HG02763 (cell line): Measurements from ENCODE around the gene CTNND2.

ENCODE experiments used
- ATAC-seq: cut with Tn5 transposase; IDR thresholded peaks from one replicate; pipeline ENCODE4 v1.9.1; 2021; ENCODE audit warnings: mild to moderate bottlenecking, moderate library complexity; ENCODE audit not compliant: unreplicated experiment

The CTNND2 gene

DNA sequence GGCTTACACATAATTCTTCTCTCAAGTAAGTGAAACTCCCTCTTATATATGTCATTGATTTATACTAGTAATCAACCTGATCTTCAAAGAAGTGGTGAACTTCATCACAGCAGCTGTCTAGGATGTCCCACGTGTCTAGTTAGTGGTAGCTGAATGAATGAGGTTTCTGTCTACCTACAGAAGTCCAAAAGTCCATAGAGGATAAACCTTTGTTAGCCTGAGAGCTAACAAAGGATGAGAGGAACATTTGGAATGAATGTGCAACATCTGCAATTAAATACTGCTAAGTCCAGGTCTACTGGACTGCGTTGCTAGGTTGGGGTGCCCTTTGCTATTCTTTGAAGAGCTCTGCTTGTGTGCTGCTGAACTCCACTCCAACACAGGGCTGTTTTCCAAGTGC, 929.4 kb downstream of the CTNND2 start:
- ATAC-seq, result no peak

DNA sequence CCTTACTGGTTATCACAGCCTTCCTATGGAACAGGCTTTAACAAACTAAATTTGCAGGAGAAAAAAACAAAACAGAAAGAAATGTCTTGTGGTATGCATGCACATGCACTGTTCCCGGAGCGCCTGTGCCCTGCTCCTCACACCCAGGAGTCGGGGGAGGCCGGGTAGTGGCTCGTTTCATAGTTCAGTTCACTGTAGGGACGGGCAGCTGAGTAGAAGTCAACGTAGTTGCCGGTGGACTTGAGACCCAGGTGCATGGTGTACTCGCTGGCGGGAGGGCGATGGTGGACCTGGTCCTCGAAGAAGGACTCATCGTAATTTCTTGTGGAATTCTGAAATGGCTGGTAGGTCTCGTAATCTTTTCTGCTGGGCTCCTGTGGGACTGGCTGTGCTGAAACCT, 930.9 kb downstream of the CTNND2 start:
- no peak for ATAC-seq

DNA sequence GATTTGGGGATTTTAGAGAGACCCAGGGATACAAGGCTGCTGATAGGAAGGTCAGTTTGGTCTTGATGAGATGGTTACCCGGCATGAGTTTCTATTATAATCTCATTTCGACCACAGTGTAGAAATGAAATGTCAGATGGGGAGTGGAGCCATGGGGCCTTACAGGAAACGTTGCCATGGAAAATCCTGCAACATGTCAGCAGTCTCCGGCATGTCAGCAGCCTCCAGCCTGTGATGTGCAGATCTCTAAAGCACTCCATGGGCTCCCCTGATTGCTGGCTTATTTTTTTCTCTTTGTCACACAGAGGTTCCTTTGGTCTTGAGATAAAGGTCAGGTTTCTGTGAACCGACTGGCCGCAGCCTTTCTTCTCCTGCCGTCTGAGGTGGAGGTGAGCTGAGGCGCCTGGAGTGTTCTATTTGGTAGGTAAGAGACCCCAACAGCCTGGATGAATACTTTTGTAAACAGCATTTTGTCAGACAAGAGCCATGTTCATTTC, 934.5 kb downstream of the CTNND2 start:
- ATAC-seq, result no peak

DNA sequence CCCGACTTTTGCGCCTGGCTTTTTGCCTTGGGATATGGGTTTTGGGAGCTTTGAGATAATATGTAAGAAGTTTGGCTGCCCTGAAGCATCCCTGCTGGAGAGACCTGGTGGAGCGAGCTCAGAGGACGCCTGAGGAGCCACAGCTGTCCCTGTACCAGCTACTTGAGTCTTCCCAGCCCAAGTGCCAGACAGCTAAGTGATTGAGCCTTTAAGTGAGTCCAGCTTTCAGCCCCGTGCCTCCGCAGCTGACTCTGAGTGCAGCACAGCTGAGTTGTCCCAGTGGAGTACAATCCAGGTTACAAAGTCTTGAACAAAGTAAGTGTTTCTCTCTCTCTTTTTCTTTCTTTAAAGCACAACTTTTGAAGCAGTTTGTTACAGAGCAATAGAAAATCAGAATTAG, 939.4 kb downstream of the CTNND2 start:
- ATAC-seq, result no peak

DNA sequence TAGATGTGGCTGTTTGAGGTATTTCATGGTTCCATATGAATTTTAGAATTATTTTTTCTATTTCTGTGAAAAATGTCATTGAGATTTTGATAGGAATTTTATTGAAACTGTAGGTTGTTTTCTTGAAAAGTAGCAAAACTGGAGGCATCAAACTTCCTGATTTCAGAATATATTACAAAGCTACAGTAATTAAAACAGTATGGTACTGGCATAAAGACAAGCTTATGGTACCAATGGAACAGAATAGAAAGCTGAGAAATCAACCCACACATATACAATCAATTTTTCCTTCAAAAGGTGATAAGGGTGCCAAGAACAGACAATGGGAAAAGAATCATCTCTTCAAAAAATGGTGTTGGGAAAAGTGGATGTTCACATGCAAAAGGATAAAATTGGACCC, 945.5 kb downstream of the CTNND2 start:
- ATAC-seq, result no peak

DNA sequence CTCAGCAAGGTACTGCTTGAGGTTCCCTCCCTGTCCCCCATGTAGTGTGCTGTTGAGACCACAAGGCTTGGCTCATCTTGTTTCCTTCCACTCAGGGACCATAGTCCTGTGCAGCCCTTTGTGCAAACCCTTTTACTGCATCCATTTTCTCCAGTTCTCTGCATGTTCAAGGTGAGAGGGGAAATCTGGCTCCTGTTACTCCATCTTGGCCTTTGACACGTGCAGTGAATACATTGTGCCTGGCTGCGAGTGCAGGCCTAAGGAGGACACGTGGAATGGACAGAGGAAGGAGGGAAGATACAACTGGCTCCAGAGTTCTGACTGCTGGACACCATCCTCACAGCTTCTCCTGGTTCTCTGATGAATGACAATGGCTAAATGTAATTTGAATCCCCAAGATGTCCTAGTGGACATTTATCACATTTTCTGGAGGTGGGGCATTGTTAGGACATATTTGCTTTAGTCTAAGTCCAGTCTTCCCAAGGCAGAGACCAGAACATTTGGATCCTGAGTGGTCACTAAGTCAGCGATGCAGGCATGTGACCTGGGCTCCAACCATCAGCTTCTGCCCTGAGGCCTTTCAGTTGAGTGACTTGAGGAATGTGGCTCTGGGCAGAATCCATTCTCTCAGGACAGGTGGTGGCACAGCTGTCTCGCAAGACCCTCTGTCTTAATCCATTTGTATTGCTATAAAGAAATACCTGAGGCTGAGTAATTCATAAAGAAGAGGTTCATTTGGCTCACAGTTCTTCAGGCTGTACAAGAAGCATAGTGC, 954.2 kb downstream of the CTNND2 start:
- ATAC-seq, result no peak

DNA sequence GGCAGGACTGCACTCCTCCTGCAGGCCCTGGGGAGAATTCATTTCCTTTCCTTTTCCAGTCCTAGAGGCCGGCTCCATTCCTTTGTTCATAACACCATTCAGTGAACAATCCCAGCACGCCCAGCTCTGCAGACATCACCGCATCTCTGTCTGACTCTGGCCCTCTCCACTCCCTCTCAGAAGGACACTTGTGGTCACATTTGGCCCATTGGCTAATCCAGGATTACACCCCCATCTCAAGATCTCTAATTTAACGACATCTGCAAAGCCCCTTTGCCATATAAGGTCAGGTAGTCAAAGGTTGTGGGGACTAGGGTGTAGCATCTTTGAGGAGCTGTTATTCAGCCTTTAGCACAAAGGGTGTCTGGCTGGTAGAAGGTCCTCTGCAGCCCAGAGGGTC, 958.2 kb downstream of the CTNND2 start:
- no peak for ATAC-seq

DNA sequence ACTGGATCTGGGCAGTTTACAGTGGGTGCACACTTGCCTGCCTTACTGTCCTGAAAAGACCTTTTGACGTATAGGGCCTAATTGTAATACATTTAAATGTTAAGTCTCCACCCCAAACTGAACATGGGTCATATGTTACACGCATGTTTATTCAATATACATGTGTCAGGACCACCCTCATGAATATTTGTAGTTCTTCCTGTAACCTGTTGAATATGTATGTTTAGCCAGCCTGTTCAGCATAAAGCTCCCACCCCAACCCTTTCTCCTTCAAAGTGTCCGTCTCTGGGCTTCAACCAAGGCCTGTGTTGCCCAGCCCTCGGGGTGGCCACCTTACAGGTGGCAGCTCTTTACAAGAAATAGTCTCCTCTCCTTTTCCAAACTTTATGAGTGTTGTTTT, 962.3 kb downstream of the CTNND2 start:
- ATAC-seq, result no peak

DNA sequence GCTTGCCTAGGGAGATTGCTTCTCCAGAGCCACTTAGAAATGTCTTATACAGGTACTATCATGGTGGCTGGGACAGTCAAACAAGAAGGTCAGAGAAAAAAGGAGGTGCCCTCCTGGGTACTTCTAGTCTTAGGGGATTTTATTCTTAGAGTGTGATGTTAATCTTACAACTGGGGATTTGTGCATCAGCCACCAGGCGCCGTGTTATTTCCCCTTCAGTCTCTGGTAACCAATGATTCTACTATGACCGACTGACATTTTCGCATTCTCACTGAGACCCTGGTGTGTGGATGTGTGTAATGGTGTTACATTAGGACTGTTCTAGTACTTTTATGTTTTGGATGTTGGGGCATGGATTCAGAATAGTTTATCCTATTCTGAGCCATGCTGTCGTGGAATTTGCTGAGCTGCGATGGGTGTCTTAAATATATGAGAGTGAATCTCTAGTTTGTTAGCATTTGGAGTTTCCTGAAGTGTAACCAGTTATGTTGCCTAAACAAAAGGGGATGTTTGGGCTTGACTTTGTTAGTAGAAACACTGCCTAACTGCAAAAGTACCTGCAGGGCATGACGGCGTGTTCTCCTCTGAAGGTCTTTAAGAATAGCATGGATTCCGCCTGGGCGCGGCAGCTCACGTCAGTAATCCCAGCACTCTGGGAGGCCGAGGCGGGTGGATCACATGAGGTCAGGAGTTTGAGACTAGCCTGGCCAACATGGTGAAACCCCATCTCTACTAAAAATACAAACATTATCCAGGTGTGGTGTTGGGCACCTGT, 968.0 kb downstream of the CTNND2 start:
- no peak for ATAC-seq

DNA sequence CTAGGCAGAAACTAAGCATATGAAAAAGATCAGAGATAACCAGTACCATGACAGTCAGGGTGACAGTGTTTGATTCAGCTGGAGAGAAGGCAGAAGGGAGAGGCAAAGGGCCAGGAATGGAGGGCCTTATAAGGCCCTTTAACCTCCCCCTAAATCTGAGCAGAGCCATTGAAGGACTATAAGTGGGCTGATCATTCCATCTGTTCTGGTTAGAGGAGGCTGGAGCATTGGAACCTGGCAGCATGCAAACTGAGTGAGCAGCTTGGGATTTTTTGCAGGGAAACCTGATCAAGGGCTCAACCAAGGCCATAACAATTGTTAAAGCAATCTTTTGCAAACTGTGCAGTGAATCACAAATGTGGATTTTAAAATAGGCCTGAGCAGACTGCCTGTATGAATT, 968.7 kb downstream of the CTNND2 start:
- ATAC-seq, result no peak

DNA sequence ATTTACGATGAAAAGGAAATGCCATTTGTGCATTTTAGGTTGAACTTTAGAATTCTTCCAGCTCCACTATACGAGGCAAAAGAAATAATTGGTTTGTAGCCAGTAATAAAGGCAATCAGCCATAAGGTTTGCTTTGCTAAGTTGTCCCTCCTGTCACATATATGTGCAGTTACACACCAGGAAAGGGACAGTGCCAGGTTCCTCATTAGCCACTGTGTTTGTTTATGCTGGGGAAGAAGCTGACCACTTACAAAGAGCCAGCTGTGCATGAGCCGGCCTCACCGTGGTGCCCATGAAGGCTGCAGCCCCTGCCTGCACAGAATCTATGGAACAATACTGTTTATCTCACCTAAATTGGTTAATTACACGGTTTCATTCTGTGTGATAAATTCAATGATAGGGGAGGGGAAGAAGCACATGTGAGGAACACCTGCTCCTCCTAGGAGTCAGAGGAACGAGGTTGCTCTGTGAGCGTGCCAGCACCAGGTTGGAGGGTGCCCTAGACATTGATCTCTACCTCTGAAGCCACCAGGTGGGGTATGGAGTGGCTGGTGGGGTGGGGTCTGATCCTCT, 969.4 kb downstream of the CTNND2 start:
- ATAC-seq, result no peak

DNA sequence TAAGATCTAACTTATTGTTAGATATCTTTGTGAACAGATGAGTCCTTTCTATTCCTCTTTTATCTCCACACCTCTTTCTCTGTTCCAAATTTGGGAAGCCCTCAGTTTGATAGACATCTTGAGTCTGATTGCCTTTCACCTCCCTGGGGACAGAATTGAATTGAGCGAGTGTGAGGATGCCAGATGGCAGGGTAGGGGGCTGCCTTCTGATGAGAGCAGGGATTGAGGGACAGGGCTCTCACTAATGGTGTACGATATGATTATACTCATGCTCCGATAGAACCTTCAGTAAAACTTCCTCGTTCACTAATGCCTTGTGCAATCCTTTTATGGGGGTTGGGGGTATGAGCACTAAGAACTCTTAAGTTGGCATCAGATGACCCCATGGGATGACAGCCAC, 971.1 kb downstream of the CTNND2 start:
- no peak for ATAC-seq

DNA sequence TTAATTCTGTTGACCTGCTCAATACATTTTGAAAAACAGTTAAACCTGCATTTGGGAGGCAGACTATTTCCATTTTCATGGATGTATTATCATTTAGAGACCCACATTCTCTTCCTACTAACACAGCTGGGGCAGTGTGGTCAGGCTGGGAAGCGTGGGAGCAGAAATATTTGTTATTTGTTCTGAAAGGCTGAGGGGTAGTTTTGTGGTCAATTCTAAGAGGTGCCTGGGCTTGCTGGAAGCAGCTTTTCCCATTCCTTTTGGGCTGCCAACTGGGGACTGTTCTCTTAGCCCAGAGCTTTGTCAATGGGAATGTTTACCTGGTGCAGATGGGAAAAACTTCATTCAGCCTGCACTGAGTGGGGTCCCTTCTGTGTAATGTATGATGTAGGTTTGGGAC, 971.8 kb downstream of the CTNND2 start:
- ATAC-seq, result no peak

DNA sequence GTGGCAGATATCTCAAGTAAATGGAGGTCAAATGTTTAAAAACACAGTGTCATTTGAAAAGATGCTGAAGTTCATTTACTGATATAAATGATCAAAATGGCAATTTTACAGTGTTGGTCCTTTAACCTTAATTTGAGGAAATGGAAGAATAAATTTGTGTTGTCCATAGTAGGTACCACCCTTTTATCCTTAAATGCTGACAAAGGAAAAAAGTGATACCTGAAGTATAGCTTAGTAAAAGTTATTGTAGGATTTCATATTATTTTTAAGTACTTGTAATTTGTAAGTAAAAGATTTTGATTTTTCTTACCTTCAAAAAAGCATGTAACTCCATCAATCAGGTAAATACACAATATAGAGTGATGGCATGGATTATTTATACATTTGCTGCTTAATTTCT, 976.6 kb downstream of the CTNND2 start:
- no peak for ATAC-seq

DNA sequence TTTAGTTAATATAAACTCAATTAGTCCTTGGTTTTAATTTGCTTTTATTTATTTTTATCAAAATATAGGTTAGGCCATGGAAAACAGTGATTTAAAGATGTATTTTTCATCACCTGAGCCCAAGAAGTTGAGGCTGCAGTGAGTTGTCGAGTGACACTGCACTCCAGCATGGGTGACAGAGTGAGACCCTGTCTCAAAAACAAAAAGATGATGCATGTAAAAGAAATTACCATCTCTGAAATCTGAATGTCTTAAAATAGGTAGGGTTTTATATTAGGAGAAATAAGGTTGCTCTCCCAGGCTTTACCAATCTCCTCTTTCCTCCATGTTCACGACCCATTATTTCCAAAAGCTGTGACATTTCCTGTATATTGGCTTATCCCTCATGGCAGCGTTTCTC, 980.9 kb downstream of the CTNND2 start:
- no peak for ATAC-seq
